ENCODE results near the gene HPD. TPM values are rescaled to one million over a fixed set of nuclear protein-coding genes. Genes with fewer than 3 reads are reported as not detected.

HPD gene
- total RNA-seq, 1 donor from 2014 or later, result 0.79 TPM

- DNase-seq (ENCODE audit: low read depth), result no peak
- TF ChIP-seq CTCF (IDR thresholded peaks at IDR 0.05; ENCODE audit: insufficient read depth, low read length, severe bottlenecking), result no peak
- Histone ChIP-seq H3K36me3 (ENCODE audit: control insufficient read depth, insufficient read depth, low read length) (peaks cover 33% of the 10 kb centered on the region), H3K4me3 (ENCODE audit: low read depth, low read length) (peak overlapping the region; percentile 65), H3K27me3 (ENCODE audit: control insufficient read depth, insufficient read depth, low read length) (no peaks in the 10 kb centered on the region)
- no peak for FAIRE-seq
Observed at GRCh38 chr12:121812320-121812871, 46.3 kb downstream of the HPD start.

GRCh38 chr12:121811434-121812319, 47.0 kb downstream of the HPD start:
- FAIRE-seq (no peak), DNase-seq (ENCODE audit: low read depth) (no peak)
- peaks cover 28% of the 10 kb centered on the region for H3K36me3 ChIP-seq (ENCODE audit: control insufficient read depth, insufficient read depth, low read length)
- TF ChIP-seq CTCF (IDR thresholded peaks at IDR 0.05; ENCODE audit: insufficient read depth, low read length, severe bottlenecking), result peak; percentile 88
- H3K4me3 ChIP-seq (ENCODE audit: low read depth, low read length), result peak overlapping the region; percentile 65
- H3K27me3 ChIP-seq (ENCODE audit: control insufficient read depth, insufficient read depth, low read length), result no peaks in the 10 kb centered on the region

- no peak for TF ChIP-seq CTCF (IDR thresholded peaks at IDR 0.05; ENCODE audit: insufficient read depth, low read length, severe bottlenecking)
- H3K27me3 ChIP-seq (ENCODE audit: control insufficient read depth, insufficient read depth, low read length), result no peaks in the 10 kb centered on the region
- peaks cover 24% of the 10 kb centered on the region for H3K36me3 ChIP-seq (ENCODE audit: control insufficient read depth, insufficient read depth, low read length)
- peak overlapping the region; percentile 65 for H3K4me3 ChIP-seq (ENCODE audit: low read depth, low read length)
- FAIRE-seq, result no peak
- no peak for DNase-seq (ENCODE audit: low read depth)
Observed at GRCh38 chr12:121810833-121811433, 47.7 kb downstream of the HPD start.

- H3K36me3 ChIP-seq (ENCODE audit: control insufficient read depth, insufficient read depth, low read length), result peaks cover 21% of the 10 kb centered on the region
- no peaks in the 10 kb centered on the region for H3K27me3 ChIP-seq (ENCODE audit: control insufficient read depth, insufficient read depth, low read length)
- no peak overlapping the region for H3K4me3 ChIP-seq (ENCODE audit: low read depth, low read length)
- TF ChIP-seq CTCF (IDR thresholded peaks at IDR 0.05; ENCODE audit: insufficient read depth, low read length, severe bottlenecking), result no peak
- FAIRE-seq, result no peak
- no peak for DNase-seq (ENCODE audit: low read depth)
Observed at GRCh38 chr12:121810234-121810817, 48.3 kb downstream of the HPD start.

GRCh38 chr12:121809712-121810116, 48.9 kb downstream of the HPD start:
- no peak for FAIRE-seq
- no peak for DNase-seq (ENCODE audit: low read depth)
- Histone ChIP-seq H3K27me3 (ENCODE audit: control insufficient read depth, insufficient read depth, low read length) (no peaks in the 10 kb centered on the region), H3K36me3 (ENCODE audit: control insufficient read depth, insufficient read depth, low read length) (peaks cover 20% of the 10 kb centered on the region), H3K4me3 (ENCODE audit: low read depth, low read length) (no peak overlapping the region)
- no peak for TF ChIP-seq CTCF (IDR thresholded peaks at IDR 0.05; ENCODE audit: insufficient read depth, low read length, severe bottlenecking)
